Colon (tissue), 2 donors: Measurements from ENCODE around the gene CNOT4.
"Not testable (repeated sequence)": the region's sequence is repeated elsewhere in the genome, so short reads cannot be mapped to it uniquely, and the experiment has no call there.

ENCODE experiments used
- FAIRE-seq: peaks from 2 replicates; lab custom pipeline; 2012; peaks lifted over from hg19 to GRCh38; lab: Jason Lieb, UNC
- donor health status: control.
- donor health status: control.

CNOT4 gene

GRCh38 chr7:135362871-135363270, 147.0 kb downstream of the CNOT4 start:
- FAIRE-seq, result no peak

DNA sequence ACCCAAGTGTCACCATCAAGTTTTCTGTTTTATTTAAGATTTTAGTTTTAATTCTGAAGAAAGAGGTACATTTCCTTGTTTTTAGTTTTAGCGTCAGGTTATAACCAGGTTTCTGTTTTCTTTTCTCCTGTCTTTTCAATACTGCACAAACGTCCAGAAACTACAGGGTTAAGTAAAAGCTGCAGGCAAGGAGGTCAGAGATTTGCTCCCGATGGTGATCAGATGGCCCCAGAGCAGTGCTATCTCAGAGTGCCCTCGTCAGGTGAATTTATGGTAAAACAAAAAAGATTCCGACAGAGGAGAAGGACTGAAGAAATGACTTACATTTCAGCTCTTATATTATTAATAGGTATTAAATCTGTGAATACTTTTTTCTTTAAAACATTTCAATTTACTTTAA, 148.1 kb downstream of the CNOT4 start:
- FAIRE-seq, result no peak

DNA sequence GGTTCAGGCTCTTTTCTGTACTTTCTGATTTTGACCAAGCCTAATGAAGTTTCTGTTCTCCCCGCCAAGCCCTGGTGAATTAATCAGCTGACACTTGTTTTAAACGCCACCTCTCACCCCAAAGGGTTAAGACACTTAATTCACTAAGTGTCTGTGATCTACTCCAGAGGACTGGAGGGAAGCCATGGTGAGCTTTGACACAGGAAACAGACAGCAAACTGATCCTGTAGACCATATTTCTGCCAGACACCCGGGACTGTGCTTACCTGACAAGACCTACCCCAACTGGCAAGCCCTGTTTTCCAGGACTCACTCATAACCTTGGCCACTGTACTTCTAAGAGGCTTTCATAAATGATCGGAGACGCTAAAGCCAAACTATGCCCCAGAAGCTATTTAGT, 150.3 kb downstream of the CNOT4 start:
- no peak for FAIRE-seq

DNA sequence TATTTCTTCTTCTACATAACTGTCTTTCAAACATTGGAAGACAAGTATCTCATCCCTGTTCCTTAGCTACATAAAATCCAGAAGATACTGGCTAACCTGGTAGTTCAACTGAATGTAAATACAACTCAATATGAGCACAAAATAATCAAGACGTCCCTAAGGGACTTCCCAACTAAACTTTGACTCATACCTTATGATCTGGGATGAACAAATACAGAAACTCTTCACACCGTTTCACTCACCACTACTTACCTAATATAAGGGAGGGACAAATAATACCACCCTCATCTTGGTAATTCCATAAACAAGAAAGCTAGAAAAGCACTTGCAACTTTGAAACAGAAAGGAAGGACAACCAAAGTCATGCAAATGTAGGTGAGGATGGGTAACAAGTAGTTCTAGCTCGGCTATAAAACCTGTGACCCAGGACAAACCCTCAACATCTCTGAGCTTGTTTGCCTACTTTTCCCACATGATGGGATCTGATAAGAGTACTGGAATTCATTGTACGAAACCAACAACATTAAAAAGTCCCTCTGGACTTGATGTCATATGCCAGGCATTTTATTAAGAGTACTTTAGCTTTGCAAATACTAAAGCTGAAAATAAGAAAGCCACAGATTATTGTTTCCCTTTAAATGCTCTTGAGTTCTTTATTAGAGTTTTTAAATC, 154.4 kb downstream of the CNOT4 start:
- no peak for FAIRE-seq

DNA sequence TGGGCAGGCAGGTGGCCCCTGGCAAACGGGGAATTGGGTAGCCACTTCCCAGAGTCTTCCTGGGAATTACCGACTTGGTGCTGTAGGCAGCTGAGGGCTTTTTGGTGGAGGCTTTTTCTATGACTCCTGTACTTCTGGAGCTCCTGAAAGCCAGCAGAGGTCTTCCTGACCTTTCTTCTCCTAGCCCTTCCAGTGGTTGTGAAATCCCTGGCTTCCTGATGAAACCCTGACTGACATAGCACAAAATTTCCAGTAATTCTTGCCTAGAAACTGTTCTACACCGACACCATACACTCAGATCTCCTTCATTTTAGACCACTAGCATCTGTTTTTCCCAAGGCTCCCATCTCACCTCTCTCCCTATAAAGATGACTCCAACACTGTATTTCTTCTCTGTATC, 156.1 kb downstream of the CNOT4 start:
- FAIRE-seq, result no peak

GRCh38 chr7:135352285-135352684, 157.6 kb downstream of the CNOT4 start:
- no peak for FAIRE-seq

DNA sequence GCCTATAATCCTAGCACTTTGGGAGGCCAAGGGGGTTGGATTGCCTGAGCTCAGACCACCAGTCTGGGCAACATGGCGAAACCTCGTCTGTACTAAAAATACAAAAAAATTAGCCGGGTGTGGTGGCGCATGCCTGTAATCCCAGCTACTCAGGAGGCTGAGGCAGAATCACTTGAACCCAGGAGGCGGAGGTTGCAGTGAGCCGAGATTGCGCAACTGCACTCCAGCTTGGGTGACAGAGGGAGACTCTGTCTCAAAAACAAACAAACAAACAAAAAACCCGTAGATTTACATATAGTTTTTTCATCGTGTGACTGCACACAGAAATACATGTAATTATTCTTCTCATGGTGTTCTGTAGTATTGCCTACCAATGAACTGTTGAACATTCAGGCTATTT, 158.8 kb downstream of the CNOT4 start:
- FAIRE-seq, result not testable (repeated sequence)

- FAIRE-seq, result no peak
Observed at GRCh38 chr7:135349746-135350145, 160.2 kb downstream of the CNOT4 start.

DNA sequence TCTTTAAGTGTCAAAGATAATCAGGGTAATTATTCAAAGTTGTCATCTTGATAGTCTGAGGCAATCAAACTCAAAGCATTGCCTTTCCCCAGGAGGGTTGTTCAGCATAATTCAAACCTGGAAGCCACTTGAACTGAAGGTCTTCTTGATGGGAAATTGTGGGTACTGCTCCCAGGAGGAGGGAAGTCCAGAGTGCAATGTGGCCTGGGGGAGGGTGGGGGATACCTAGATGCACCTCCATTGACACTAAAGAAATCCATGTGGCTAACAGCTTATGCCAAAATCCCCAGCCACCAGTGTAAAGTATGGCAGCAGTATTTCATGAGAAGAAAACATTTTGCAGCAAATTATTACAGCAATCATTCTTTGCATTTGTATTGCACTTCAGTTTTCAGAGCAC, 161.4 kb downstream of the CNOT4 start:
- no peak for FAIRE-seq

GRCh38 chr7:135343361-135343760, 166.5 kb downstream of the CNOT4 start:
- FAIRE-seq, result no peak

DNA sequence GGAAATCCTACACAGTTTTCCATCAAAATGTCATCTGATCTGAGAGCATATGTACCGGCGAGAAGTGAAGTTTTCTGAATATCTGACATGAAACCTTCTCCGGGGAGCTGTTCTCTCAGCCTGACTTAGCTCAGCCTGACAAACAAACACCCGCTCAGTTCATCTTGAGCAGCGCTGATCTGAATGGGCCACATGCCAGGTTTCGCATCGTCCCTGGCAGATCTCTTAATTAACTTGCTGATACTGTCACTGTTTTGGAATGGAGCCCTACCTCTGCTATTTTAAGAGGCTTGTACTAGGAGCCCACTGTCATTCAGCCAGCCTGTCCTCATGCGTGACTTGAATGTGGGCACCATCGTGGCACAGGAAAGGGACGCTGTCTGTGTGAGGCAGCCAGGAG, 167.0 kb downstream of the CNOT4 start:
- no peak for FAIRE-seq

- FAIRE-seq, result no peak
Observed at GRCh38 chr7:135341049-135341448, 168.9 kb downstream of the CNOT4 start.

GRCh38 chr7:135337977-135338550, 171.8 kb downstream of the CNOT4 start:
- no peak for FAIRE-seq

GRCh38 chr7:135337506-135337905, 172.4 kb downstream of the CNOT4 start:
- FAIRE-seq, result no peak

DNA sequence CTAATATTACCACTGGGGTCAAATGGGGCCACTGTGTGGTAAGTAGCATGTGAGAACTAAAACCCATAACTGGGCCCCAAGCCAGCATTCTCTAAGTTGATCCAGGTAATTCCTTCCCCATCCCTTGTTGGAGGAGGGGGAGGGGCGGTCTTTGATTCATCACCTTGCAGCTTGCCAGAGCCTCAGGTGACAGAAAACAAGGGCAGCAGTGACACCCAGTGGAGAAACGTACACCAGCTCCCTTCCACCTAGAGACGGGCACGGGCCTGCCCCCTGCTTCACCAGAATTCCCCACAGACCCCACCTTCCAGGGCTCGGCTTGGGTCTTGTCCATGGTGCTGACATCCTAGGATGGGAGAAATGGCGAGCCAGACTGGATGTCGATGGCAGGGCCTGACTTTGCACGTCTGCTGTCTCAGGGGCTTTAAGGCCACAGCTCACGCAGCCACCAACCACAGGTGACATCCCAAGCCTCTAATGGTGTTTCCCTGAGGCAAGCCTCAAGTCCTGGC, 174.2 kb downstream of the CNOT4 start:
- FAIRE-seq, result no peak

DNA sequence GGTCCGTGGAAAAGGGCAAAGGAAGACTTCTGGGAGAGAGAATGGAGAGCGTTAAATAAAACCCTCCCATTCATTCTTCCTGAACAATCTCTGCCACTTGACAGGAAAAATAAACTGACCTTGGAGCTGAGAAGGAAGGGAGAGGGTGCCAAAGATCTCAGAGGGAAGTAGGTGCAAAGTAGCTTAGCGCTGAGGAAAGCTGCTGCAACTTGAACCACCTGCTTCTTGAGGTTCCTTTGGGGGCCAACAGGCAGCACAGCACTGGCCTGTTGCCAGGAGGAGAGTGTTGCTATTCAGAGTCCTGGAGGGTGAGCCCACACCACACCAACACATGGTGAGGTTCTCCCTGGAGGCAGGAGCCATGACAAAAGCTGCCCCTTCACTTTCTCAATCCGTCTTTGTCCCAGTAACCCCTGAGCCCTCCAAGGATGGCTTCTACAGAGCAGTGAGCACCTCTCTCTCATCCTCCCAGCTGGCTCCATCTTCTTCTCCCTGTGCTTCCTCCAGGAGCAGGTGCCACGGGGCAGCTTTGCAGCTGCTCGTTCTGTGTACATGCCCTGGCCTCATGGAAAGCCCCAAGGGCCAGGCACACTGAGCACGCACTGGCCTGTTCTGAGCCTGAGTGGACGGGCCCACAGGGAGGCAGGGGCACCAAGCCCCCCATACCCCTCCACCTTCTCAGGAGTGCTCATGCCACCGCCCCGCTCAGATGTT, 174.9 kb downstream of the CNOT4 start:
- FAIRE-seq, result no peak

- FAIRE-seq, result no peak
Observed at GRCh38 chr7:135333946-135334345, 176.0 kb downstream of the CNOT4 start.

GRCh38 chr7:135333200-135333599, 176.7 kb downstream of the CNOT4 start:
- FAIRE-seq, result no peak

GRCh38 chr7:135330088-135330487, 179.8 kb downstream of the CNOT4 start:
- FAIRE-seq, result no peak

- no peak for FAIRE-seq
Observed at GRCh38 chr7:135328526-135328925, 181.4 kb downstream of the CNOT4 start.

GRCh38 chr7:135328053-135328452, 181.8 kb downstream of the CNOT4 start:
- no peak for FAIRE-seq

GRCh38 chr7:135327458-135327857, 182.4 kb downstream of the CNOT4 start:
- no peak for FAIRE-seq

GRCh38 chr7:135326636-135327280, 183.1 kb downstream of the CNOT4 start:
- FAIRE-seq, result no peak
